Activated CD8-positive, alpha-beta memory T cell treated with anti-CD3 and anti-CD28 coated beads, Interleukin-2, amount 10 ng/mL, durations not matched to agents 7 days and 5 days (primary cell): ENCODE results near the gene DEPDC7. TPM values are rescaled to one million over a fixed set of nuclear protein-coding genes. Genes with fewer than 3 reads are reported as not detected.
"Not testable (repeated sequence)": the region's sequence is repeated elsewhere in the genome, so short reads cannot be mapped to it uniquely, and the experiment has no call there.

Experiments
- ATAC-seq: fragments of 150-1000 bp; cut with Tn5 transposase; one replicate; pipeline ENCODE4 v1.10.0; 2021; ENCODE audit warnings: moderate library complexity
- CTCF ChIA-PET: fragments of 350-600 bp; sonication (Branson Sonifier 250); formaldehyde crosslinking; loops from one replicate; lab custom pipeline; 2021; ENCODE audit warnings: antibody characterized with exemption; lab: Charles Lee
- DNase-seq: peaks from one replicate; pipeline ENCODE4 v3.0.0-alpha.2; 2020
- H3K27ac Mint-ChIP-seq: one replicate; pipeline ENCODE4 v1.8.0; 2021; ENCODE audit warnings: mild to moderate bottlenecking, mixed read lengths
- H3K27me3 Mint-ChIP-seq: one replicate; pipeline ENCODE4 v1.8.0; 2021; ENCODE audit warnings: mixed read lengths
- H3K36me3 Mint-ChIP-seq: one replicate; pipeline ENCODE4 v1.8.0; 2021; ENCODE audit warnings: mild to moderate bottlenecking, mixed read lengths
- H3K4me1 Mint-ChIP-seq: one replicate; pipeline ENCODE4 v1.8.0; 2021; ENCODE audit warnings: mixed read lengths
- H3K4me3 Mint-ChIP-seq: one replicate; pipeline ENCODE4 v1.8.0; 2021; ENCODE audit warnings: mild to moderate bottlenecking, moderate library complexity, mixed read lengths
- H3K9me3 Mint-ChIP-seq: one replicate; pipeline ENCODE4 v1.8.0; 2022; ENCODE audit warnings: low read depth, mixed read lengths
- total RNA-seq, 2 experiments: library from RNA; stranded (reverse); gene quantifications; one replicate each; pipeline ENCODE4 v1.2.3, GENCODE V29; 2021

DEPDC7 gene
- total RNA-seq, 2 experiments from 2014 or later, result 1.6 to 2.3 TPM

GRCh38 chr11:33049565-33050408, 34.1 kb downstream of the DEPDC7 start:
- not testable (repeated sequence) for H3K27ac Mint-ChIP-seq, DNase-seq, H3K4me3 Mint-ChIP-seq, H3K4me1 Mint-ChIP-seq, ATAC-seq, H3K27me3 Mint-ChIP-seq, H3K9me3 Mint-ChIP-seq
- peaks cover 34% of the 10 kb centered on the region for H3K36me3 Mint-ChIP-seq
- CTCF ChIA-PET, result interaction anchor here (0.7 kb wide), 1 partner anchor 18 kb away, joined by 3 read pairs; no protein-coding TSS in a partner anchor

GRCh38 chr11:33052231-33052630, 36.6 kb downstream of the DEPDC7 start:
- no peak for ATAC-seq
- Mint-ChIP-seq H3K4me1 (no peaks in the 10 kb centered on the region), H3K36me3 (peaks cover 17% of the 10 kb centered on the region), H3K27me3 (no peaks in the 10 kb centered on the region), H3K4me3 (no peak overlapping the region), H3K9me3 (no peaks in the 10 kb centered on the region), H3K27ac (no peak overlapping the region)
- DNase-seq, result no peak
- CTCF ChIA-PET, result interaction anchor here (1.8 kb wide), 1 partner anchor 13 kb away, joined by 10 read pairs; no protein-coding TSS in a partner anchor

- Mint-ChIP-seq H3K27me3 (no peaks in the 10 kb centered on the region), H3K4me3 (no peak overlapping the region), H3K36me3 (peaks cover 20% of the 10 kb centered on the region), H3K4me1 (peaks cover 5% of the 10 kb centered on the region), H3K9me3 (no peaks in the 10 kb centered on the region), H3K27ac (no peak overlapping the region)
- ATAC-seq (no peak), DNase-seq (no peak)
- CTCF ChIA-PET, result interaction anchor here (2.7 kb wide), 1 partner anchor 10 kb away, joined by 13 read pairs; no protein-coding TSS in a partner anchor
Observed at GRCh38 chr11:33055375-33055774, 39.7 kb downstream of the DEPDC7 start.

- Mint-ChIP-seq H3K27ac (no peak overlapping the region), H3K9me3 (no peaks in the 10 kb centered on the region), H3K4me3 (no peak overlapping the region), H3K36me3 (peaks cover 24% of the 10 kb centered on the region), H3K4me1 (peaks cover 12% of the 10 kb centered on the region), H3K27me3 (no peaks in the 10 kb centered on the region)
- CTCF ChIA-PET, result interaction anchor here (2.7 kb wide), 1 partner anchor 8 kb away, joined by 13 read pairs; no protein-coding TSS in a partner anchor
- DNase-seq (no peak), ATAC-seq (no peak)
Observed at GRCh38 chr11:33057284-33057683, 41.6 kb downstream of the DEPDC7 start.

- Mint-ChIP-seq H3K27ac (no peak overlapping the region), H3K27me3 (no peaks in the 10 kb centered on the region), H3K9me3 (no peaks in the 10 kb centered on the region), H3K4me3 (no peak overlapping the region), H3K4me1 (peaks cover 31% of the 10 kb centered on the region), H3K36me3 (peaks cover 32% of the 10 kb centered on the region)
- CTCF ChIA-PET, result interaction anchor here (1.6 kb wide), 1 partner anchor 94 kb away, joined by 3 read pairs; no protein-coding TSS in a partner anchor
- DNase-seq, result no peak
- ATAC-seq, result no peak
Observed at GRCh38 chr11:33059331-33060007, 43.8 kb downstream of the DEPDC7 start.

- H3K4me1 Mint-ChIP-seq, result peaks cover 37% of the 10 kb centered on the region
- CTCF ChIA-PET, result interaction anchor here (0.6 to 1.7 kb wide), 3 partner anchors 28 to 344 kb away, joined by 3 read pairs; no protein-coding TSS in a partner anchor
- ATAC-seq (no peak), DNase-seq (no peak)
- no peaks in the 10 kb centered on the region for H3K9me3 Mint-ChIP-seq
- peaks cover 35% of the 10 kb centered on the region for H3K36me3 Mint-ChIP-seq
- H3K27me3 Mint-ChIP-seq, result no peaks in the 10 kb centered on the region
- H3K4me3 Mint-ChIP-seq, result no peak overlapping the region
- H3K27ac Mint-ChIP-seq, result no peak overlapping the region
Observed at GRCh38 chr11:33060271-33060670, 44.6 kb downstream of the DEPDC7 start.

- Mint-ChIP-seq H3K27me3 (no peaks in the 10 kb centered on the region), H3K4me3 (no peak overlapping the region), H3K36me3 (peaks cover 39% of the 10 kb centered on the region), H3K4me1 (peaks cover 37% of the 10 kb centered on the region), H3K9me3 (no peaks in the 10 kb centered on the region), H3K27ac (no peak overlapping the region)
- ATAC-seq (no peak), DNase-seq (no peak)
- CTCF ChIA-PET, result interaction anchor here (1.0 to 1.7 kb wide), 3 partner anchors 29 to 113 kb away, joined by 3 read pairs; no protein-coding TSS in a partner anchor
Observed at GRCh38 chr11:33062137-33062536, 46.5 kb downstream of the DEPDC7 start.

- peak; percentile 60 for ATAC-seq
- no peaks in the 10 kb centered on the region for H3K27me3 Mint-ChIP-seq
- no peak overlapping the region for H3K4me3 Mint-ChIP-seq
- CTCF ChIA-PET, result interaction anchor here (0.7 to 4.2 kb wide), 6 partner anchors 28 to 254 kb away, joined by 3 to 70 read pairs (median 4); partner anchors contain the start of gene DEPDC7
- peaks cover 37% of the 10 kb centered on the region for H3K4me1 Mint-ChIP-seq
- DNase-seq, result no peak
- no peaks in the 10 kb centered on the region for H3K9me3 Mint-ChIP-seq
- H3K27ac Mint-ChIP-seq, result peak overlapping the region; percentile 29
- peaks cover 36% of the 10 kb centered on the region for H3K36me3 Mint-ChIP-seq
Observed at GRCh38 chr11:33063326-33063881, 47.7 kb downstream of the DEPDC7 start.

- ATAC-seq (no peak), DNase-seq (no peak)
- H3K9me3 Mint-ChIP-seq, result no peaks in the 10 kb centered on the region
- CTCF ChIA-PET, result interaction anchor here (1.1 to 4.2 kb wide), 13 partner anchors 8 to 255 kb away, joined by 3 to 70 read pairs (median 9); partner anchors contain the start of gene DEPDC7
- no peak overlapping the region for H3K27ac Mint-ChIP-seq
- H3K4me3 Mint-ChIP-seq, result no peak overlapping the region
- H3K27me3 Mint-ChIP-seq, result no peaks in the 10 kb centered on the region
- H3K4me1 Mint-ChIP-seq, result peaks cover 32% of the 10 kb centered on the region
- H3K36me3 Mint-ChIP-seq, result peaks cover 32% of the 10 kb centered on the region
Observed at GRCh38 chr11:33064033-33064825, 48.6 kb downstream of the DEPDC7 start.

GRCh38 chr11:33064866-33065265, 49.2 kb downstream of the DEPDC7 start:
- Mint-ChIP-seq H3K27me3 (no peaks in the 10 kb centered on the region), H3K36me3 (peaks cover 27% of the 10 kb centered on the region), H3K27ac (no peak overlapping the region), H3K4me3 (no peak overlapping the region), H3K4me1 (peaks cover 32% of the 10 kb centered on the region), H3K9me3 (no peaks in the 10 kb centered on the region)
- ATAC-seq (no peak), DNase-seq (no peak)
- CTCF ChIA-PET, result interaction anchor here (0.7 to 4.2 kb wide), 36 partner anchors 9 to 266 kb away, joined by 3 to 70 read pairs (median 6); partner anchors contain the start of gene DEPDC7

GRCh38 chr11:33065445-33066178, 49.9 kb downstream of the DEPDC7 start:
- peak; percentile 84 for ATAC-seq
- Mint-ChIP-seq H3K4me1 (peaks cover 32% of the 10 kb centered on the region), H3K4me3 (no peak overlapping the region), H3K36me3 (peaks cover 25% of the 10 kb centered on the region), H3K9me3 (no peaks in the 10 kb centered on the region), H3K27me3 (no peaks in the 10 kb centered on the region), H3K27ac (no peak overlapping the region)
- CTCF ChIA-PET, result interaction anchor here (0.7 to 4.2 kb wide), 48 partner anchors 9 to 265 kb away, joined by 3 to 70 read pairs (median 5); partner anchors contain the start of gene DEPDC7
- peak; percentile 77 for DNase-seq

- Mint-ChIP-seq H3K36me3 (peaks cover 27% of the 10 kb centered on the region), H3K27ac (no peak overlapping the region), H3K4me3 (no peak overlapping the region), H3K9me3 (no peaks in the 10 kb centered on the region), H3K4me1 (peaks cover 25% of the 10 kb centered on the region), H3K27me3 (no peaks in the 10 kb centered on the region)
- CTCF ChIA-PET, result interaction anchor here (1.0 kb wide), 1 partner anchor 110 kb away, joined by 3 read pairs; no protein-coding TSS in a partner anchor
- DNase-seq (no peak), ATAC-seq (no peak)
Observed at GRCh38 chr11:33067294-33067693, 51.6 kb downstream of the DEPDC7 start.
